NCI-H146 treated with DMSO at 0.1 percent for 48 hours (cell line): ENCODE measurements around the gene PRSS58.

Source experiments
- DNase-seq: peaks from one replicate; lab custom pipeline; 2025; ENCODE audit not compliant: unreplicated experiment; lab: John Stamatoyannopoulos, UW

The PRSS58 gene

GRCh38 chr7:142257958-142258357 is at the start of gene PRSS58:
TSS of gene PRSS58 (minus strand) at chr7:142258058. CDS start at chr7:142257707, 351 bp downstream.
- DNase-seq: no peak

GRCh38 chr7:142307246-142307900 is 49.5 kb upstream of the PRSS58 start:
- no peak for DNase-seq

- no peak for DNase-seq
These were observed 45.8 kb upstream of the PRSS58 start for GRCh38 chr7:142303650-142304049.

GRCh38 chr7:142301923-142302550 is 44.2 kb upstream of the PRSS58 start:
- DNase-seq: no peak

GRCh38 chr7:142301299-142301698 is 43.4 kb upstream of the PRSS58 start:
- no peak for DNase-seq

GRCh38 chr7:142300689-142301088 is 42.8 kb upstream of the PRSS58 start:
- DNase-seq: no peak

- no peak for DNase-seq
These were observed 41.5 kb upstream of the PRSS58 start for GRCh38 chr7:142299237-142299781.

- DNase-seq: no peak
These were observed 40.8 kb upstream of the PRSS58 start for GRCh38 chr7:142298627-142299026.

- no peak for DNase-seq
These were observed 40.2 kb upstream of the PRSS58 start for GRCh38 chr7:142298009-142298408.

GRCh38 chr7:142280263-142280662 is 22.4 kb upstream of the PRSS58 start:
- no peak for DNase-seq

GRCh38 chr7:142279601-142280000 is 21.7 kb upstream of the PRSS58 start:
- DNase-seq: no peak

- no peak for DNase-seq
These were observed 17.2 kb upstream of the PRSS58 start for GRCh38 chr7:142275028-142275427.

- DNase-seq: no peak
These were observed 15.0 kb upstream of the PRSS58 start for GRCh38 chr7:142272841-142273240.

GRCh38 chr7:142263598-142264380 is 5.9 kb upstream of the PRSS58 start:
- no peak for DNase-seq

GRCh38 chr7:142250705-142251104 is 7.2 kb downstream of the PRSS58 start:
- DNase-seq: no peak

GRCh38 chr7:142249918-142250317 is 7.9 kb downstream of the PRSS58 start:
- DNase-seq: no peak

- no peak for DNase-seq
These were observed 9.4 kb downstream of the PRSS58 start for GRCh38 chr7:142248166-142249160.

- DNase-seq: no peak
These were observed 14.0 kb downstream of the PRSS58 start for GRCh38 chr7:142243823-142244222.

GRCh38 chr7:142240546-142240945 is 17.3 kb downstream of the PRSS58 start:
- no peak for DNase-seq

GRCh38 chr7:142231716-142232115 is 26.1 kb downstream of the PRSS58 start:
- DNase-seq: no peak
